ENCODE results near the gene ADGRG4. TPM values are rescaled to one million over a fixed set of nuclear protein-coding genes. Genes with fewer than 3 reads are reported as not detected.

The ADGRG4 gene
- total RNA-seq, 2 donors from 2014 or later: not detected

DNA sequence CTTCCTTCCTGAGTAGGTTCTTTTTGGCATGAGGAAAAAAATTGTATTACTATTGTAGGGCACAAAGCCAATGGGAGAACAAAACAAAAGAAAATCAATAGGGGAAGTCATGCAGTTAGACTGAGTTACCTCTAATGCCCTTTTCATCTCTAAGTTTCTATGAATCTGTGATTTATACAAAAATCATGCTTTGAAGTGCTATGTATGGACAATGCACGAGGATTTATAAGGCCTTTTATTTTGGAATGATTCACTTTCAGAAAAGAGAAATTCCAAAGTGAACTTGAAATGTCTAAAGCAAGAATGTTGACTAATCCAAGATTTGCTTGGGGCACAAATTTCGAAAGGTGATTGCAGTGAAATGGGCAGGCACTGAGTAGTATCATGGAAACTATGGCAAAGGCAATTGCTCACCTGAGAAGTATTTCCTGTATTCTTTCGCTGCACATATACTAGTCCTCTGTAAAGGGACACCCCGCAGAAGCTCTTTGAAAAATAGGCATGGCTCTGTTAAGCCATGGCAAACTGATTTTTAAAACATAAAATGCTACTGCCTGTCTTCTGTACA lies 52.8 kb downstream of the ADGRG4 start:
- TF ChIP-seq, protein P1, sequence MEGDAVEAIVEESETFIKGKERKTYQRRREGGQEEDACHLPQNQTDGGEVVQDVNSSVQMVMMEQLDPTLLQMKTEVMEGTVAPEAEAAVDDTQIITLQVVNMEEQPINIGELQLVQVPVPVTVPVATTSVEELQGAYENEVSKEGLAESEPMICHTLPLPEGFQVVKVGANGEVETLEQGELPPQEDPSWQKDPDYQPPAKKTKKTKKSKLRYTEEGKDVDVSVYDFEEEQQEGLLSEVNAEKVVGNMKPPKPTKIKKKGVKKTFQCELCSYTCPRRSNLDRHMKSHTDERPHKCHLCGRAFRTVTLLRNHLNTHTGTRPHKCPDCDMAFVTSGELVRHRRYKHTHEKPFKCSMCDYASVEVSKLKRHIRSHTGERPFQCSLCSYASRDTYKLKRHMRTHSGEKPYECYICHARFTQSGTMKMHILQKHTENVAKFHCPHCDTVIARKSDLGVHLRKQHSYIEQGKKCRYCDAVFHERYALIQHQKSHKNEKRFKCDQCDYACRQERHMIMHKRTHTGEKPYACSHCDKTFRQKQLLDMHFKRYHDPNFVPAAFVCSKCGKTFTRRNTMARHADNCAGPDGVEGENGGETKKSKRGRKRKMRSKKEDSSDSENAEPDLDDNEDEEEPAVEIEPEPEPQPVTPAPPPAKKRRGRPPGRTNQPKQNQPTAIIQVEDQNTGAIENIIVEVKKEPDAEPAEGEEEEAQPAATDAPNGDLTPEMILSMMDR (IDR thresholded peaks at IDR 0.05): no peak
- no peak for TF ChIP-seq POLR2A (IDR thresholded peaks at IDR 0.05)
- DNase-seq: no peak
- intact Hi-C loops (cut with DNase I): no loop called here
- WGBS, 2 donors: 65 to 86% methylated on average over 4 of the region's 4 CpGs
- Histone ChIP-seq H3K4me1 (no peaks in the 10 kb centered on the region), H3K4me3 (no peak overlapping the region), H3K36me3 (replicated peaks in 1 of 2; ENCODE audit: insufficient read depth in 1 of 2, low read depth in 2 of 2) (no peaks in the 10 kb centered on the region), H3K27me3 (no peaks in the 10 kb centered on the region), H3K27ac (no peak overlapping the region), H3K9me3 (no peaks in the 10 kb centered on the region)
- ATAC-seq: no peak

DNA sequence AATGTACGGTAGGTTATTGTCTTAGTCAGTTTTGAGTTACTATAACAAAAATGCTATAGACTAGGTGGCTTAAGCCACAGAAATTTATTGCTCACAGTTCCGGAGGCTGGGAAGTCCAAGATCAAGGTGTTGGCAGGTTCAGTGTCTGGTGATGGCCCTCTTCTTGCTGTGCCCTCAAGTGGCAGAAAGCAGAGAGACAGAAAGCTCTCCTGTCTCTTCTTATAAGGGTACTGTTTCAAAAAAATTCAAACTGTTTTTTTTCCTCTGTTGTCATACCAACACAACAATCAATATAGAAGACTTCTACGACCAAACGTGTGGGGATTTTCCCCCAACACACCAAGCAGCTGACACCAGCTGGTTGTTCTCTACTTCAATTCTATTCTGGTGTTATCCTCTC lies 53.4 kb downstream of the ADGRG4 start:
- Histone ChIP-seq H3K4me1 (no peaks in the 10 kb centered on the region), H3K9me3 (no peaks in the 10 kb centered on the region), H3K27me3 (no peaks in the 10 kb centered on the region), H3K4me3 (no peak overlapping the region), H3K27ac (no peak overlapping the region), H3K36me3 (replicated peaks in 1 of 2; ENCODE audit: insufficient read depth in 1 of 2, low read depth in 2 of 2) (no peaks in the 10 kb centered on the region)
- DNase-seq: no peak
- 86 to 89% methylated on average over 4 of the region's 4 CpGs for WGBS, 2 donors
- intact Hi-C loops (cut with DNase I): no loop called here
- no peak for ATAC-seq
- TF ChIP-seq POLR2A (IDR thresholded peaks at IDR 0.05): no peak
- TF ChIP-seq, protein P1 (IDR thresholded peaks at IDR 0.05): no peak

DNA sequence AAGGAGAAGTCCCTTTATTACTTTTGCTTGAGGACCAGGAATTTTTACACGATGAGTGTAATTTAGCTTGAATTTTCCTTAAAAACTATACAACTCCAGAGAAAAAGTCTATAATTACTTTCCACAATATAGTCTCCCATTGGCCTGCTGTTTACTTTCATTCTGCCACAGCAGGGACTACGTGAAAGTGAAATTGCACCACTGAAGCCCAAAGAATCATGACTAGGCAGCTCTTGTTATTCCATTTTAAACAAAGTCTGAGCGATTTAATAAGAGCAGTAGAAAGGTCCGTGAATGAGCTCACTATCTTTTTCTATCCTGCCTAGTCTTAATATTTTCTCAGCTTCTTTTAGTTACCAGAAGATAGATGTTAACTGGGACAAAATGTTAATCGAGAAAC lies 68.6 kb downstream of the ADGRG4 start:
- 57 to 71% methylated on average over 5 of the region's 5 CpGs for WGBS, 2 donors
- H3K27ac ChIP-seq: no peak overlapping the region
- ATAC-seq (no peak), DNase-seq (no peak)
- TF ChIP-seq, protein P1 (IDR thresholded peaks at IDR 0.05): no peak
- TF ChIP-seq POLR2A (IDR thresholded peaks at IDR 0.05): no peak
- H3K36me3 ChIP-seq (replicated peaks in 1 of 2; ENCODE audit: insufficient read depth in 1 of 2, low read depth in 2 of 2): no peaks in the 10 kb centered on the region
- H3K4me3 ChIP-seq: no peak overlapping the region
- intact Hi-C loops (cut with DNase I): no loop called here
- no peaks in the 10 kb centered on the region for H3K27me3 ChIP-seq
- H3K4me1 ChIP-seq: no peaks in the 10 kb centered on the region
- no peaks in the 10 kb centered on the region for H3K9me3 ChIP-seq

DNA sequence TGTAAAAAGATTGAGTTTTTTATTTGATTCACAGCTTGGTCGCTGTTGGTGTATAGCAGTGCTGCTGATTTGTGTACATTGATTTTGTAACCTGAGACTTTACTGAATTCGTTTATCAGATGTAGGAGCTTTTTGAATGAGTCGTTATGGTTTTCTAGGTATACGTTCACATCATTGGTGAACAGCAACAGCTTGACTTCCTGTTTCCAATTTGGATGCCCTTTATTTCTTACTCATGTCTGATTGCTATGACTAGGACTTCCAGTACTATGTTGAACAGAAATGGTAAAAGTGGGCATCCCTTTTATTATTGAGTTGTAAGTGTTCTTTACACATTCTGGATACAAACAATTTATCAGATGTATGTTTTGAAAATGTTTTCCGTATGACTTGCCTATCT lies 76.0 kb downstream of the ADGRG4 start:
- no peak overlapping the region for H3K27ac ChIP-seq
- H3K27me3 ChIP-seq: no peaks in the 10 kb centered on the region
- TF ChIP-seq, protein P1 (IDR thresholded peaks at IDR 0.05): no peak
- no peak for TF ChIP-seq POLR2A (IDR thresholded peaks at IDR 0.05)
- intact Hi-C loops (cut with DNase I): no loop called here
- WGBS, 2 donors: 65 to 73% methylated on average over 5 of the region's 5 CpGs
- no peak for ATAC-seq
- DNase-seq: no peak
- no peak overlapping the region for H3K4me3 ChIP-seq
- no peaks in the 10 kb centered on the region for H3K9me3 ChIP-seq
- H3K36me3 ChIP-seq (replicated peaks in 1 of 2; ENCODE audit: insufficient read depth in 1 of 2, low read depth in 2 of 2): no peaks in the 10 kb centered on the region
- no peaks in the 10 kb centered on the region for H3K4me1 ChIP-seq

DNA sequence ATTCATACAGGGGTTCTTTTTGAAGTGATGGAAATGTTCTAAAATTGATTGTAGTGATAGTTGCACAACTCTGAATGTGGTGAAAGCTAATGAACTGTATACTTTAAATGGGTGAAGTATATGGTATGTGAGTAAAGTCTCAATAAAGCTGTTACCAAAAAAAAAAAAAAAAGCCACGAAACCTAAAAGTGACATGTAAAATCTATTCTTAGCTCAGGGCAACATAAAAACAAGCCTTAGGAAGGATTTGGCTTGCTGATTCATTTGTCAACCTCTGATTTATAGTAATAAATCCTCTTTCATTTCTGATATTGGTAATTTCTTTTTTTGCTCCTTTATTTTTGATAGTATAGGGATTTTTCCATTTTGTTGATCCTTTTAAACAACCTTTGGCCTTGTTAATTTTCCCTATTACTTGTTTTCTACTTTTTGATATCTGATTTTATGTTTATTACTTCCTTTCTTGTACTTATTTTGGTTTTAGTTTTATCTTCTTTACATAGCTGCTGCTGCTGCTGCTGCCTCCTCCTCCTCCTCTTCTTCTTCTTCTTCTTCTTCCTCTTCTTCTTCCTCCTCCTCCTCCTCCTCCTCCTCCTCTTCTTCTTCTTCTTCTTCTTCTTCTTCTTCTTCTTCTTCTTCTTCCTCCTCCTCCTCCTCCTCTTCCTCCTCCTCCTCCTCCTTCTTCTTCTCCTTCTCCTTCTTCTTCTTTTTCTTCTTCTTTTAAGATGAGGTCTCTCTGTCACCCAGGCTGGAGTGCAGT lies 79.4 kb downstream of the ADGRG4 start:
- no peak for TF ChIP-seq POLR2A (IDR thresholded peaks at IDR 0.05)
- TF ChIP-seq, protein P1 (IDR thresholded peaks at IDR 0.05): no peak
- no peaks in the 10 kb centered on the region for H3K27me3 ChIP-seq
- H3K36me3 ChIP-seq (replicated peaks in 1 of 2; ENCODE audit: insufficient read depth in 1 of 2, low read depth in 2 of 2): no peaks in the 10 kb centered on the region
- H3K27ac ChIP-seq: no peak overlapping the region
- no peaks in the 10 kb centered on the region for H3K4me1 ChIP-seq
- WGBS, 2 donors: 27 to 68% methylated on average over 1 of the region's 1 CpG
- no peaks in the 10 kb centered on the region for H3K9me3 ChIP-seq
- ATAC-seq (no peak), DNase-seq (no peak)
- H3K4me3 ChIP-seq: no peak overlapping the region
- intact Hi-C loops (cut with DNase I): no loop called here
